GM19328 (cell line): ENCODE data around the gene DUSP14.
A peak's percentile ranks its signal among the peaks of the same experiment; 100 is the strongest.
"Not testable (repeated sequence)": the region's sequence is repeated elsewhere in the genome, so short reads cannot be mapped to it uniquely, and the experiment has no call there.

Experiments
- ATAC-seq: cut with Tn5 transposase; IDR thresholded peaks from one replicate; pipeline ENCODE4 v1.9.1; 2021; ENCODE audit warnings: mild to moderate bottlenecking, moderate library complexity; ENCODE audit not compliant: unreplicated experiment

The DUSP14 gene

GRCh38 chr17:37483311-37484039, 6.2 kb upstream of the DUSP14 start:
- no peak for ATAC-seq

- ATAC-seq: no peak
These were observed 3.6 kb upstream of the DUSP14 start for GRCh38 chr17:37485938-37486570.

GRCh38 chr17:37488009-37488604, 1.6 kb upstream of the DUSP14 start:
- ATAC-seq: no peak

- ATAC-seq: no peak
These were observed 989 bp upstream of the DUSP14 start for GRCh38 chr17:37488607-37489196.

GRCh38 chr17:37490022-37490587, 414 bp downstream of the DUSP14 start:
- ATAC-seq: peak; percentile 34

- ATAC-seq: no peak
These were observed 1.2 kb downstream of the DUSP14 start for GRCh38 chr17:37490638-37491614.

- ATAC-seq: no peak
These were observed 2.5 kb downstream of the DUSP14 start for GRCh38 chr17:37492167-37492566.

- ATAC-seq: no peak
These were observed 3.7 kb downstream of the DUSP14 start for GRCh38 chr17:37493249-37494027.

GRCh38 chr17:37494401-37494831, 4.7 kb downstream of the DUSP14 start:
- ATAC-seq: no peak

- ATAC-seq: no peak
These were observed 5.3 kb downstream of the DUSP14 start for GRCh38 chr17:37494971-37495370.

- ATAC-seq: no peak
These were observed 10.7 kb downstream of the DUSP14 start for GRCh38 chr17:37500378-37500777.

- ATAC-seq: no peak
These were observed 12.6 kb downstream of the DUSP14 start for GRCh38 chr17:37502009-37502936.

- ATAC-seq: no peak
These were observed 13.5 kb downstream of the DUSP14 start for GRCh38 chr17:37503148-37503547.

- no peak for ATAC-seq
These were observed 15.6 kb downstream of the DUSP14 start for GRCh38 chr17:37505333-37505732.

GRCh38 chr17:37506678-37507077, 17.0 kb downstream of the DUSP14 start:
- no peak for ATAC-seq

- ATAC-seq: no peak
These were observed 17.4 kb downstream of the DUSP14 start for GRCh38 chr17:37507111-37507510.

- ATAC-seq: no peak
These were observed 20.4 kb downstream of the DUSP14 start for GRCh38 chr17:37510056-37510455.

- not testable (repeated sequence) for ATAC-seq
These were observed 22.0 kb downstream of the DUSP14 start for GRCh38 chr17:37511642-37512041.
